ENCODE measurements around the gene PINK1. TPM values are rescaled to one million over a fixed set of nuclear protein-coding genes. Genes with fewer than 3 reads are reported as not detected.

The PINK1 gene
- total RNA-seq, 1 experiment from 2014 or later: 17.0 TPM

- H3K4me1 Mint-ChIP-seq: peaks cover 28 to 30% of the 10 kb centered on the region in 2 experiments
- H3K56ac ChIP-seq (ENCODE audit: insufficient read length, low read depth, low read length): no peak overlapping the region
- no peak overlapping the region for H3K27ac ChIP-seq (ENCODE audit: insufficient read length, low read depth, low read length)
- TF ChIP-seq, protein P1, sequence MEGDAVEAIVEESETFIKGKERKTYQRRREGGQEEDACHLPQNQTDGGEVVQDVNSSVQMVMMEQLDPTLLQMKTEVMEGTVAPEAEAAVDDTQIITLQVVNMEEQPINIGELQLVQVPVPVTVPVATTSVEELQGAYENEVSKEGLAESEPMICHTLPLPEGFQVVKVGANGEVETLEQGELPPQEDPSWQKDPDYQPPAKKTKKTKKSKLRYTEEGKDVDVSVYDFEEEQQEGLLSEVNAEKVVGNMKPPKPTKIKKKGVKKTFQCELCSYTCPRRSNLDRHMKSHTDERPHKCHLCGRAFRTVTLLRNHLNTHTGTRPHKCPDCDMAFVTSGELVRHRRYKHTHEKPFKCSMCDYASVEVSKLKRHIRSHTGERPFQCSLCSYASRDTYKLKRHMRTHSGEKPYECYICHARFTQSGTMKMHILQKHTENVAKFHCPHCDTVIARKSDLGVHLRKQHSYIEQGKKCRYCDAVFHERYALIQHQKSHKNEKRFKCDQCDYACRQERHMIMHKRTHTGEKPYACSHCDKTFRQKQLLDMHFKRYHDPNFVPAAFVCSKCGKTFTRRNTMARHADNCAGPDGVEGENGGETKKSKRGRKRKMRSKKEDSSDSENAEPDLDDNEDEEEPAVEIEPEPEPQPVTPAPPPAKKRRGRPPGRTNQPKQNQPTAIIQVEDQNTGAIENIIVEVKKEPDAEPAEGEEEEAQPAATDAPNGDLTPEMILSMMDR (conservative IDR thresholded peaks at IDR 0.05): no peak
- H2BK12ac ChIP-seq (ENCODE audit: insufficient read length, low read depth, low read length): no peak overlapping the region
- H4K91ac ChIP-seq (ENCODE audit: insufficient read length, low read depth, low read length): no peak overlapping the region
- no peak overlapping the region for H2BK20ac ChIP-seq (ENCODE audit: low read depth, low read length, poor library complexity, severe bottlenecking)
- H3K4me3 Mint-ChIP-seq: no peak overlapping the region
- DNase-seq: no peak
- no peaks in the 10 kb centered on the region; a peak in 1 of 7 replicates for H3K36me3 Mint-ChIP-seq (ENCODE audit: insufficient read depth in 1 of 3, low read depth in 3 of 3)
- no peaks in the 10 kb centered on the region for H3K79me2 ChIP-seq (ENCODE audit: insufficient read depth, low read length)
- H3K14ac ChIP-seq (ENCODE audit: insufficient read depth, low read length): no peak overlapping the region
- H4K5ac ChIP-seq (ENCODE audit: insufficient read length, low read depth, low read length): no peak overlapping the region
- no peaks in the 10 kb centered on the region for H3K27me3 ChIP-seq (ENCODE audit: insufficient read depth, low read length)
- H2BK5ac ChIP-seq (ENCODE audit: insufficient read length, low read length): no peak overlapping the region
- H3T11ph ChIP-seq (ENCODE audit: low read length): no peak overlapping the region
- H3K23me2 ChIP-seq (ENCODE audit: insufficient read length, low read depth, low read length, poor library complexity, severe bottlenecking): no peaks in the 10 kb centered on the region
- H2BK15ac ChIP-seq (ENCODE audit: low read depth, low read length): no peak overlapping the region
- no peak overlapping the region for H3K18ac ChIP-seq (ENCODE audit: insufficient read length, low read depth, low read length)
- H3K9me3 Mint-ChIP-seq: no peaks in the 10 kb centered on the region; a peak in 2 of 5 replicates
- H3K9ac ChIP-seq (ENCODE audit: extremely low read depth, insufficient read length, low read length): no peak overlapping the region
- no peak overlapping the region for H2AFZ ChIP-seq (ENCODE audit: low read length)
- no CpG with 5 or more reads among the region's 2 CpGs for WGBS (ENCODE audit: extremely low coverage, insufficient read length, low lambda C conversion rate)
- peaks cover 2% of the 10 kb centered on the region for H4K20me1 ChIP-seq (ENCODE audit: control insufficient read depth, insufficient read depth, insufficient read length)
- no peak overlapping the region for H3K27ac Mint-ChIP-seq
- H3K4me1 ChIP-seq (ENCODE audit: insufficient read depth, low read length): no peaks in the 10 kb centered on the region
- H2AK5ac ChIP-seq (ENCODE audit: insufficient read length, low read length): no peak overlapping the region
- no peak overlapping the region for H2BK120ac ChIP-seq (ENCODE audit: low read depth, low read length, poor library complexity, severe bottlenecking)
- H3K4ac ChIP-seq (ENCODE audit: low read depth, low read length): no peak overlapping the region
- H3K27me3 Mint-ChIP-seq (ENCODE audit: low read depth): peaks cover 16% of the 10 kb centered on the region
- no peaks in the 10 kb centered on the region for H3K79me1 ChIP-seq (ENCODE audit: insufficient read depth, low read depth, low read length, poor library complexity, severe bottlenecking)
- no peaks in the 10 kb centered on the region for H3K9me3 ChIP-seq (ENCODE audit: control insufficient read depth, low read depth, low read length)
- H4K8ac ChIP-seq (replicated peaks; ENCODE audit: insufficient read length, low read depth, low read length): no peak overlapping the region
- no peak overlapping the region for H3K4me2 ChIP-seq (ENCODE audit: insufficient read depth, insufficient read length, low read length)
- no peak overlapping the region for H3K23ac ChIP-seq (ENCODE audit: insufficient read length, low read depth, low read length)
Measured at GRCh38 chr1:20587661-20588053, 45.6 kb upstream of the PINK1 start.
